ENCODE results near the gene UTS2R. TPM values are rescaled to one million over a fixed set of nuclear protein-coding genes. Genes with fewer than 3 reads are reported as not detected.

Gene UTS2R
- total and polyA plus RNA-seq, 2 of the 4 experiments (the other 2 are of a cell fraction) = not detected

- TF ChIP-seq MXI1 (IDR thresholded peaks at IDR 0.05; ENCODE audit: borderline replicate concordance, low read depth, low read length) = no peak
- TF ChIP-seq POLR2A (IDR thresholded peaks at IDR 0.05; ENCODE audit: low read depth, low read length) = no peak
- TF ChIP-seq SMC3 (IDR thresholded peaks at IDR 0.05; ENCODE audit: low read depth, low read length) = no peak
- no peak for TF ChIP-seq NFE2L2 (IDR thresholded peaks at IDR 0.05; ENCODE audit: low read depth, low read length)
- no peak for TF ChIP-seq FOS (IDR thresholded peaks at IDR 0.05; ENCODE audit: low read depth, low read length)
- no peak for TF ChIP-seq CHD1 (IDR thresholded peaks at IDR 0.05; ENCODE audit: low read depth, low read length)
- no peak for TF ChIP-seq BHLHE40 (IDR thresholded peaks at IDR 0.05; ENCODE audit: low read depth, low read length)
- TF ChIP-seq RAD21 (IDR thresholded peaks at IDR 0.05; ENCODE audit: low read length) = no peak
These were observed 29.0 kb upstream of the UTS2R start (continued) for GRCh38 chr17:82342361-82343079.

All from IMR-90 (cell line).